Muscle layer of duodenum (tissue), 2 donors: ENCODE data around the gene PODN.

Experiments used
- H3K27ac ChIP-seq: one replicate; pipeline ENCODE4 v1.7.0; 2013; ENCODE audit warnings: mild to moderate bottlenecking, low read length
- H3K27me3 ChIP-seq: one replicate; pipeline ENCODE4 v1.7.0; 2013; ENCODE audit warnings: low read depth, mild to moderate bottlenecking, control low read depth, low read length
- H3K36me3 ChIP-seq, 2 donors: one replicate each; pipeline ENCODE4 v1.7.0; 2013; ENCODE audit warnings: low read length in 2 of 2, control low read depth in 1 of 2, mild to moderate bottlenecking in 1 of 2; ENCODE audit not compliant: insufficient read depth in 2 of 2, control insufficient read depth in 1 of 2
- H3K4me1 ChIP-seq, 2 donors: one replicate each; pipeline ENCODE4 v1.7.0; 2013; ENCODE audit warnings: low read length in 2 of 2, mild to moderate bottlenecking in 2 of 2, control low read depth in 1 of 2, moderate library complexity in 1 of 2; ENCODE audit not compliant: insufficient read depth in 2 of 2, control insufficient read depth in 1 of 2
- H3K4me3 ChIP-seq, 2 donors: one replicate each; pipeline ENCODE4 v1.7.0; 2013; ENCODE audit warnings: low read length in 2 of 2, low read depth in 1 of 2, mild to moderate bottlenecking in 1 of 2
- H3K9me3 ChIP-seq, 2 donors: one replicate each; pipeline ENCODE4 v1.7.0; 2013; ENCODE audit warnings: low read length in 2 of 2, control low read depth in 1 of 2, mild to moderate bottlenecking in 1 of 2; ENCODE audit not compliant: control insufficient read depth in 1 of 2
- donor health status: healthy.

Gene PODN

GRCh38 chr1:53083636-53084588, 21.9 kb downstream of the PODN start:
- Histone ChIP-seq H3K36me3 (peaks cover 0 to 50% of the 10 kb centered on the region in 2 donors), H3K9me3 (no peaks in the 10 kb centered on the region), H3K27me3 (no peaks in the 10 kb centered on the region), H3K27ac (no peak overlapping the region), H3K4me3 (no peak overlapping the region), H3K4me1 (no peaks in the 10 kb centered on the region)

DNA sequence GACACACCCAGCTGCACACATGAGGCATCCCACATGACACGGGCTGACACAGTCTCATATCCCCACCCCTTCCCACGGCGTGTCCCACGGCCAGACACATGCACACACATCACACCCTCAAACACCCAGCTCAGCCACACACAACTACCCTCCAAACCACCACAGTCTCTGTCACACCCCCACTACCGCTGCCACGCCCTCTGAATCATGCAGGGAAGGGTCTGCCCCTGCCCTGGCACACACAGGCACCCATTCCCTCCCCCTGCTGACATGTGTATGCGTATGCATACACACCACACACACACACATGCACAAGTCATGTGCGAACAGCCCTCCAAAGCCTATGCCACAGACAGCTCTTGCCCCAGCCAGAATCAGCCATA, 22.6 kb downstream of the PODN start:
- H3K27ac ChIP-seq: no peak overlapping the region

DNA sequence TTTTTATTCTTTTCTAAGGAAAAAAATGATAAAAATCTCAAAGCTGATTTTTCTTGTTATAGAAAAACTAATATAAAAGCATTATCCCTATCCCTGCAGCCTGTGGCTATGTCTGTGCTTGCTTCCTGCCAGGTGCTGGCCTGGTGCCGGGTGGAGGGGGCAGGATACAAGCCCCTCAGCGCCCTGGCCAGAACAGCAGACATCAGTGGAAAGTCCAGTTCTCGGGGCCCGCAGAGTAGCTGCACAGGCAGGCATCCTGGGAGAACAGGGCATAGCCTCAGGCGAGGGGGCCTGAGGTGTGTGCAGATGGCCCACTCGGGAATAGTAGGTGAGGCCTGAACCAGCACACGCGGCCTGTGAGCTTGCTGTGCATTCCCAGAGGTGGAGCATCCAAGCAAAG, 23.4 kb downstream of the PODN start:
- H3K27ac ChIP-seq: no peak overlapping the region
- H3K4me1 ChIP-seq: no peaks in the 10 kb centered on the region
- H3K9me3 ChIP-seq: no peaks in the 10 kb centered on the region
- H3K36me3 ChIP-seq: peaks cover 0 to 44% of the 10 kb centered on the region in 2 donors
- H3K27me3 ChIP-seq: no peaks in the 10 kb centered on the region
- no peak overlapping the region for H3K4me3 ChIP-seq

More for the DNA sequence above, 22.6 kb downstream of the PODN start:
- no peaks in the 10 kb centered on the region for H3K27me3 ChIP-seq
- no peaks in the 10 kb centered on the region for H3K9me3 ChIP-seq
- H3K4me3 ChIP-seq: no peak overlapping the region
- peaks cover 0 to 48% of the 10 kb centered on the region in 2 donors for H3K36me3 ChIP-seq
- no peaks in the 10 kb centered on the region for H3K4me1 ChIP-seq

DNA sequence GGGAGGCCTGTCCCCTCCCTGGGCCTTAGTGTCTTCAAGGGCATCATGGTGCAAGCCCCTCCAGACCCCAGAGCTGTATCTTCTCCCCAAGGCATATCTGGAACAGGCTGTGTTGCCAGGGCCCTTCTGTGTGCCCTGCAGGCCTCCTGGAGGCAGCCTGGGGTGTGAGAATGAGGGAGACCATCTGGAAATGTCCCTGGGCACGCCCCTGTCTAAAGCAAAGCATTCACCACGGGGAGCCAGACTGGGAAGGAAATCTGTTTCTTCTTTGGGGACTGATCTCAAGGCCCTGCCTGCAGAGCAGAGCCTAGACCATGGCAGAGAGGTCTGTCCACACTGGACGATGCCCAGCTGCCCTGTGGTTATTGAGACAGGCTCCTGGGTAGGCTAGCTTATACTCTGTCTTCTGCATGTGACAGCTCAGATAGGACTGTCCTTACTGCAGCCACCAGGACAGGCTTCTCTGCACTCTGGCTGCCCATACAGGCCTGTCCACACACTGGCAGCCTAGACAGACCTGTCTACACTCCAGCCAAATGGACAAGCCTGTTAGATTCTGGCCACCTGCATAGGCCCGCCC, 24.6 kb downstream of the PODN start:
- H3K4me1 ChIP-seq: no peaks in the 10 kb centered on the region
- H3K36me3 ChIP-seq: peaks cover 0 to 32% of the 10 kb centered on the region in 2 donors
- H3K9me3 ChIP-seq: no peaks in the 10 kb centered on the region
- H3K4me3 ChIP-seq: no peak overlapping the region
- H3K27me3 ChIP-seq: no peaks in the 10 kb centered on the region
- H3K27ac ChIP-seq: no peak overlapping the region

DNA sequence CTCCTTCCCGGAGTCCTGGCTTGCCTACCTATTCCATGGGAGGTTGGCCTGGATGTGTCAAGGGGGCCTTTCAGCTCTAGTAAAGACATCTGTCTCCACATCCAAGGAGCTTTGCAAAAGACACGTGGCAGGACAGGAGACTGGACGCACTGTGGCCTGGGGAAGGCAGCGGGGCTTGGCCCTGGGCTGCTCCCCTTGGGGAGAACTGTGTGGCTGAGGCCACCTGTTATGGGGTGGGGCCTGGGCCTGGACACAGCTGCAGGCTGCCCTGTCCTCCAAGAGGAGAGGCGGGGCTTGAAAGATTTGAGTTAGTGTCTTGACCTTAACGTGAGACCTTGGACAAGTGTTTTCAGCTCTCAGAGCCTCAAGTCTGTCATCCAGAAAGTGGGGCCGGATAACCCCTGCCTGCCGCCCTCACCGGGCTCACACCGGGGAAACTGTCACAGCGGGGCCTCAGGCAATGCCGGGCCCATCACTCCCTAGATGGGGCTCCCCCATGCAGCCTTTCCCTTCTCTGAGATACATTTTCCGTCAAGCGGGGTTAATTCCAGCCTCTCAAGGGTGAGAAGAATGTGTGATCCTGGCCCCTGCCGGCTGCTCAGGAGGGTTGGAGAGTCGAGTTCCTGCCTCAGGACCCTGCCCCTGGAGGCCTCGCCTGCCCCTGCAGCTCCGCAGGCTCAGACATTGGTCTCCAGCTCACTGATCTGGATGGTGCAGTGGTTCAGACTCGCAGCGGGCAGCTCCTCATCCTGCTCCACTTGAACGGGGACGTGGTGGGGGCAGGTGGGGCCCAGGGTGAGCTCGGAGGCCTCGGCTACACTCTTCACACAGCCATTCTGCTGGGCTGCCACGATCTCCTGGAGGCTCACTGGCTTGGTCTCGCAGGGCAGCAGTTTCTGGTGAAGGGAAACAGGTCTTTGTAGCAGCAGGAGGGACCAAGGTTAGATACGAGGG, 25.6 kb downstream of the PODN start:
- Histone ChIP-seq H3K4me1 (no peaks in the 10 kb centered on the region), H3K36me3 (peaks cover 0 to 22% of the 10 kb centered on the region in 2 donors), H3K27ac (no peak overlapping the region), H3K4me3 (no peak overlapping the region), H3K9me3 (no peaks in the 10 kb centered on the region), H3K27me3 (no peaks in the 10 kb centered on the region)

DNA sequence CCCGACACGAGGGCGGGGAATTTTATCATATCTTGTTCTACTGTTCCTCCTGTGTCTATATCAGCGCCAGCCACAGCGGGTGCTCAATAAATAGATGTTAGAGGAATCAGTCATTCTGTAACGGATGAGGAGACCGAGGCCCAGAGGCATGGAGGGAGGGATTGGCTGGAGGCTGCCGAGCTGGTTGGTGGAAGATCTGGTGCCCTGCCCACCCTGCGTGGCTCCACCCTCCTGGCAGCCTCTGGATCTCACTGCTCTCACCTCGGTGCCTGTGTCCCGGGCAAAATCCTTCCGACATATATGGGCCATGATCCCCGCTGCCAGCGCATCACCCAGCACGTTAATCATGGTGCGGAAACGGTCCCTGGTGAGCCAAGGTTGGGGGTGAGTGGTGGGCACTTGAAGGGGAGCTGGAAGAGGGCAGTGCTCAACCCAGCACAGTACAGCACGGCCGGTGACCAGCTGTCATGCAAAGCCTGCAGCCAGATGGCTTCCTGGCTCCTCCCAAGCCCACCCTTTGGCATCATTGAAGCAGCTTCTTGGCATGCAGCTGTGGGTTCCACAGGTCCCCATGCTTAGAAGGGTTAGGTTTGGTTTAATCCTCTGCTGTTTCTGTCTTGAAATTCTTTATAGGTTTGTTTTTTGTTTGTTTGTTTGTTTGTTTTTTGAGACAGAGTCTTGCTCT, 26.7 kb downstream of the PODN start:
- Histone ChIP-seq H3K4me1 (no peaks in the 10 kb centered on the region), H3K4me3 (no peak overlapping the region), H3K27ac (no peak overlapping the region), H3K36me3 (peaks cover 0 to 19% of the 10 kb centered on the region in 2 donors), H3K9me3 (no peaks in the 10 kb centered on the region), H3K27me3 (no peaks in the 10 kb centered on the region)

DNA sequence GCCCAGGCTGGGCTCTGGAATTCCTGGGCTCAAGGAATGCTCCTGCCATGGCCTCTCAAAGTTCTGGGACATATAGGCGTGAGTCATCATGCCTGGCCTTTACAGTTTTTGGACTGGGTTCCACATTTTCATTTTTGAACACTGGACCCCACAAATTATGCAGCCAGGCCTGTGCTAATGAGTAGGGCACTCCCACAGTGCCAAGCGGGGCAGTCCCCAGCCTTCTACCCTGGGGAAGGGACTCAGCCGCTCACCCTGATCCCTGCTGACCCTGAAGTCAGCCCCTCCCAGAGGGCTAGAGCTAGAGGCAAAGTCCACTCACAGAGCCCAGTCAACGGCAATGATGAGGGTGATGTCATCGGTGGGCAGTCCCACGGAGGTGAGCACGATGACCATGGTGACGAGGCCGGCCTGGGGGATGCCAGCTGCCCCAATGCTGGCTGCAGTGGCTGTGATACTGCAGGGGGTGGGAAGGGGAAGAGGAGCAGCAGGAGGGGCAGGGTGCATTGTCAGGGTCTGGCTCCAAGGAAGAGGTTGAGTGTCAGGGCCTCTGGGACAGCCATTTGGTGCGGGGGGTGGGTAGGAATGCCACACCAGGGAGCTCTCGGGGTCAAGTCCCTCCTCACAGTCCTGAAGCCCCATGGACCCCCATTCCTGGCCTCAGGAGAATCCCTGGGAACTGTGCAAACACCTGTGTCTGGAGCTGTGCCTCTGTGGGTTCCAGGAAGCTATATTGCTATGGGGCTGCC, 27.6 kb downstream of the PODN start:
- Histone ChIP-seq H3K9me3 (no peaks in the 10 kb centered on the region), H3K4me3 (no peak overlapping the region), H3K36me3 (peaks cover 0 to 12% of the 10 kb centered on the region in 2 donors), H3K4me1 (no peaks in the 10 kb centered on the region), H3K27ac (no peak overlapping the region), H3K27me3 (no peaks in the 10 kb centered on the region)

- Histone ChIP-seq H3K4me1 (no peaks in the 10 kb centered on the region), H3K36me3 (peaks cover 0 to 7% of the 10 kb centered on the region in 2 donors), H3K27me3 (no peaks in the 10 kb centered on the region), H3K4me3 (no peak overlapping the region), H3K27ac (no peak overlapping the region), H3K9me3 (no peaks in the 10 kb centered on the region)
Measured at GRCh38 chr1:53090227-53091147, 28.5 kb downstream of the PODN start.

DNA sequence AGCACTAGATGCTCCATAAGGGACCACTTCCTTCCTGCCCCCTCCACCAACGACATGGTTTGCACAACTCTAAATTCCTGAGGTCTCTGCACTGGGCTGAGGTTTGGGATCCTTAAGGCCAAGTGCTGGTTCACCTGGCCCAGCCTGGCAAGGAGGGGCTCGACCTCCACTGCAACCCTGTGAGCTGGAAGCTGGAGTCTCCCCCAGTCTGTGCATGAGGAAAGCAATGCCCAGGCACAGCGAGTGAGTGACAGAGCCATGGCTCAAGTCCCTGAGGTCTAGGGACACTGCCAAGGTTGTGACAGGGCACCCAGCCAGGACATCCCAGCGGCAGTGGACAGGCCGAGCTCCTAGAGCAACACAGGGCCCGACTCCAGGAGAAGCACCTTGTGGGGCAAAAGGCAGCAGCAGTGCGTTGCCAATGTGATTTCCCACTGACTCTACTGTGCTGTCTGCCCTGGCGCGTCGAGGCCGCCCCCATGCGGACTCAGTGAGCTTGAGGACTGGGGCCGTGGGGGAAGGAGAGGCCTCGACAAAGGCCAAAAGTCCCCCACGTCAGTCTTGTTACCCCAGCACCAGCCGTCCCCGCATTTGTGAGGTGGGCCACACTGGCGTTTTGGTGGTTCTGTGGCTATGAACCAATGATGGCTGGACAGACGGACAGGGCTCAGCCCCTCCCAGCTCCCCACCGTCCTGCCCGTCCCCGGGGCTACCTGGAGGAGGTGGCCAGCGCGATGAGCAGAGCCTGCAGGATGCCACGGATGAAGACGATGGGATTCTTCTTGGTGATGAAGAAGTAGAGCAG, 30.0 kb downstream of the PODN start:
- H3K27me3 ChIP-seq: no peaks in the 10 kb centered on the region
- H3K36me3 ChIP-seq: peaks cover 0 to 3% of the 10 kb centered on the region in 2 donors
- no peak overlapping the region for H3K4me3 ChIP-seq
- H3K4me1 ChIP-seq: no peaks in the 10 kb centered on the region
- H3K27ac ChIP-seq: no peak overlapping the region
- no peaks in the 10 kb centered on the region for H3K9me3 ChIP-seq
